A549 (cell line): ENCODE results near the gene GPX4. TPM values are rescaled to one million over a fixed set of nuclear protein-coding genes. Genes with fewer than 3 reads are reported as not detected.

ENCODE experiments used
- BHLHE40 ChIP-seq: IDR thresholded peaks from 2 replicates; pipeline ENCODE4 v1.6.1; 2012; ENCODE audit warnings: low read depth, low read length, inconsistent platforms
- CBX8 ChIP-seq: fragments of 200-600 bp; sonication (generic); IDR thresholded peaks from 2 replicates; pipeline ENCODE4 v1.6.1; 2016
- EP300 ChIP-seq, 2 experiments: fragments of >200 bp; sonication (Bioruptor Twin); formaldehyde crosslinking; IDR thresholded peaks; 2 replicates in 1 of 2; 3 replicates in 1 of 2; pipeline ENCODE4 v1.6.1; 2016 to 2017
- ESRRA ChIP-seq: fragments of 150-350 bp; IDR thresholded peaks from 2 replicates; pipeline ENCODE4 v1.6.1; 2014; ENCODE audit warnings: mild to moderate bottlenecking, low read length, borderline replicate concordance
- FOXS1 ChIP-seq: fragments of 250-450 bp; sonication (Bioruptor Pico); IDR thresholded peaks from 2 replicates; pipeline ENCODE4 v1.5.0; 2020; ENCODE audit warnings: mild to moderate bottlenecking, moderate library complexity
- HDAC2 ChIP-seq: fragments of 200-600 bp; sonication (generic); IDR thresholded peaks from 2 replicates; pipeline ENCODE4 v1.6.1; 2016
- HOXB13 ChIP-seq: fragments of 250-450 bp; sonication (Bioruptor Pico); IDR thresholded peaks from 2 replicates; pipeline ENCODE4 v1.5.0; 2020; ENCODE audit warnings: low read depth, mild to moderate bottlenecking, moderate library complexity
- JUNB ChIP-seq: fragments of >200 bp; sonication (Bioruptor Twin); formaldehyde crosslinking; IDR thresholded peaks from 2 replicates; pipeline ENCODE4 v1.6.1; 2016
- KDM5A ChIP-seq: fragments of 200-600 bp; sonication (generic); IDR thresholded peaks from 2 replicates; pipeline ENCODE4 v1.6.1; 2016; ENCODE audit warnings: antibody characterized with exemption, mild to moderate bottlenecking
- MYC ChIP-seq: IDR thresholded peaks from 2 replicates; pipeline ENCODE4 v1.6.1; 2012; ENCODE audit warnings: mild to moderate bottlenecking, inconsistent platforms, low read length, improper control_type of control experiment, borderline replicate concordance
- NPAS2 ChIP-seq: fragments of 250-450 bp; sonication (Bioruptor Pico); IDR thresholded peaks from 2 replicates; pipeline ENCODE4 v1.8.0; 2022; ENCODE audit warnings: mild to moderate bottlenecking, moderate library complexity, borderline replicate concordance
- NR3C1 ChIP-seq: fragments of >200 bp; sonication (Bioruptor Twin); formaldehyde crosslinking; IDR thresholded peaks from 3 replicates; pipeline ENCODE4 v1.6.1; 2017
- PHF8 ChIP-seq: fragments of 200-600 bp; sonication (generic); IDR thresholded peaks from 2 replicates; pipeline ENCODE4 v1.6.1; 2016; ENCODE audit warnings: low read depth, mild to moderate bottlenecking, antibody characterized with exemption, moderate library complexity, borderline replicate concordance
- POLR2A ChIP-seq: IDR thresholded peaks from 2 replicates; pipeline ENCODE4 v1.6.1; 2012; ENCODE audit warnings: mild to moderate bottlenecking, low read length
- POLR2AphosphoS2 ChIP-seq: conservative IDR thresholded peaks from 2 replicates; pipeline ENCODE4 v1.6.1; 2012; ENCODE audit warnings: low read length, improper control_type of control experiment, inconsistent platforms
- RAD21 ChIP-seq, 2 experiments: fragments of >200 bp in 1 of 2; sonication (Bioruptor Twin) in 1 of 2; formaldehyde crosslinking in 1 of 2; IDR thresholded peaks in 1 of 2; conservative IDR thresholded peaks in 1 of 2; 2 replicates in 1 of 2; 3 replicates in 1 of 2; pipeline ENCODE4 v1.6.1; 2012 to 2018; ENCODE audit warnings: inconsistent platforms in 1 of 2
- RNF2 ChIP-seq: fragments of 200-600 bp; sonication (generic); IDR thresholded peaks from 2 replicates; pipeline ENCODE4 v1.6.1; 2016; ENCODE audit warnings: low read depth, mild to moderate bottlenecking, antibody characterized with exemption, moderate library complexity, borderline replicate concordance
- ZC3H11A ChIP-seq: fragments of 450-650 bp; IDR thresholded peaks from 2 replicates; pipeline ENCODE4 v1.6.1; 2014; ENCODE audit warnings: antibody characterized with exemption, mild to moderate bottlenecking
- ZFP36 ChIP-seq: fragments of 450-650 bp; IDR thresholded peaks from 2 replicates; pipeline ENCODE4 v1.6.1; 2014; ENCODE audit warnings: borderline replicate concordance; ENCODE audit not compliant: partially characterized antibody
- ZSCAN20 ChIP-seq: fragments of 250-450 bp; sonication (Bioruptor Pico); IDR thresholded peaks from 2 replicates; pipeline ENCODE4 v1.8.0; 2022; ENCODE audit warnings: mild to moderate bottlenecking, moderate library complexity
- polyA plus RNA-seq, 4 experiments: library from polyadenylated mRNA; depleted of rRNA in 3 of 4; stranded (reverse); fragments of >200 nt; fragmentation: RNase III in 1 of 4; extraction: RNeasy Plus Mini Kit Qiagen cat#74134 plus additional on column Dnase treatment in 1 of 4; gene quantifications; 2 replicates in 3 of 4; 3 replicates in 1 of 4; pipeline ENCODE4 v1.2.3, GENCODE V29; 2011 to 2017
- TF ChIP-seq, protein P1 (sequence below): fragments of 450-650 bp; IDR thresholded peaks from 2 replicates; pipeline ENCODE4 v1.6.1; 2014; ENCODE audit warnings: antibody characterized with exemption
- TF ChIP-seq, protein P2 (sequence below): IDR thresholded peaks from 2 replicates; pipeline ENCODE4 v1.6.1; 2012
- TF ChIP-seq, protein P3 (sequence below): fragments of >200 bp; sonication (Bioruptor Twin); formaldehyde crosslinking; IDR thresholded peaks from 3 replicates; pipeline ENCODE4 v1.6.1; 2016
- TF ChIP-seq, protein P4 (sequence below): fragments of 200-600 bp; sonication (generic); IDR thresholded peaks from 2 replicates; pipeline ENCODE4 v1.6.1; 2016; ENCODE audit warnings: antibody characterized with exemption, mild to moderate bottlenecking, moderate library complexity

The GPX4 gene
- polyA plus RNA-seq, 2 of the 4 experiments (the other 2 are of a cell fraction), result 248 to 394 TPM

DNA sequence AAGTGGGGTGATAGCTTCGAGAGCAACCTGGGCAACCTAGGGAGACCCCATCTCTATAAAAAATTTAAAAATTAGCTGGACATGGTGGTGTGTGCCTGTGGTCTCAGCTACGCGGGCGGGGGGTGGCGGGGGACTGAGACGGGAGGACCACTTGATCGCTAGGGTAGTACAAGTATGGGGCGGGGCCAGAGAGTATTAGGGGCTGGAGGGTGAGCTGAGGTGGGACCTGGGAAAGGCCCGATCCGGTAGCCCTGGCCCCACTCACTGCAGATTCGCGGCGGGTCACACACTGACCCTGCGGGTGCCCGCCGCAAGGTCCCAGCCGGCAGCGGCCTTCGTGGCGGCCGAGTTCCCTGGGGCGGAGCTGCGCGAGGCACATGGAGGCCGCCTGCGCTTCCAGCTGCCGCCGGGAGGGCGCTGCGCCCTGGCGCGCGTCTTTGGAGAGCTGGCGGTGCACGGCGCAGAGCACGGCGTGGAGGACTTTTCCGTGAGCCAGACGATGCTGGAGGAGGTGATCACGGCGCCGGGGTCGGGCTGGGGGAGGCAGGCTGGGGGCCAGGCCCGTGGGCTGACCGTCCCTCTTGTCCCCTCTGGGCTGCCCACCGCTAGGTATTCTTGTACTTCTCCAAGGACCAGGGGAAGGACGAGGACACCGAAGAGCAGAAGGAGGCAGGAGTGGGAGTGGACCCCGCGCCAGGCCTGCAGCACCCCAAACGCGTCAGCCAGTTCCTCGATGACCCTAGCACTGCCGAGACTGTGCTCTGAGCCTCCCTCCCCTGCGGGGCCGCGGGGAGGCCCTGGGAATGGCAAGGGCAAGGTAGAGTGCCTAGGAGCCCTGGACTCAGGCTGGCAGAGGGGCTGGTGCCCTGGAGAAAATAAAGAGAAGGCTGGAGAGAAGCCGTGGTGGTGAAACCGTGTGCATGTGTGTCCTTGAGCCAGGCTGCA is 38.9 kb upstream of the GPX4 start (continued):
- TF ChIP-seq ESRRA, result no peak
- TF ChIP-seq, protein P1, sequence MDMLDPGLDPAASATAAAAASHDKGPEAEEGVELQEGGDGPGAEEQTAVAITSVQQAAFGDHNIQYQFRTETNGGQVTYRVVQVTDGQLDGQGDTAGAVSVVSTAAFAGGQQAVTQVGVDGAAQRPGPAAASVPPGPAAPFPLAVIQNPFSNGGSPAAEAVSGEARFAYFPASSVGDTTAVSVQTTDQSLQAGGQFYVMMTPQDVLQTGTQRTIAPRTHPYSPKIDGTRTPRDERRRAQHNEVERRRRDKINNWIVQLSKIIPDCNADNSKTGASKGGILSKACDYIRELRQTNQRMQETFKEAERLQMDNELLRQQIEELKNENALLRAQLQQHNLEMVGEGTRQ, result no peak
- no peak for TF ChIP-seq ZSCAN20 (CRISPR knock-in tag)
- TF ChIP-seq NR3C1, result no peak
- no peak for TF ChIP-seq JUNB
- TF ChIP-seq EP300 (IDR thresholded peaks at IDR 0.05), result no peak
- peak; percentile 77; the same call in 1 of the 2 replicates for TF ChIP-seq RNF2
- TF ChIP-seq ZC3H11A, result no peak
- TF ChIP-seq FOXS1, result no peak
- TF ChIP-seq, protein P2, sequence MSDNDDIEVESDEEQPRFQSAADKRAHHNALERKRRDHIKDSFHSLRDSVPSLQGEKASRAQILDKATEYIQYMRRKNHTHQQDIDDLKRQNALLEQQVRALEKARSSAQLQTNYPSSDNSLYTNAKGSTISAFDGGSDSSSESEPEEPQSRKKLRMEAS, result peak; percentile 95
- TF ChIP-seq, protein P3, sequence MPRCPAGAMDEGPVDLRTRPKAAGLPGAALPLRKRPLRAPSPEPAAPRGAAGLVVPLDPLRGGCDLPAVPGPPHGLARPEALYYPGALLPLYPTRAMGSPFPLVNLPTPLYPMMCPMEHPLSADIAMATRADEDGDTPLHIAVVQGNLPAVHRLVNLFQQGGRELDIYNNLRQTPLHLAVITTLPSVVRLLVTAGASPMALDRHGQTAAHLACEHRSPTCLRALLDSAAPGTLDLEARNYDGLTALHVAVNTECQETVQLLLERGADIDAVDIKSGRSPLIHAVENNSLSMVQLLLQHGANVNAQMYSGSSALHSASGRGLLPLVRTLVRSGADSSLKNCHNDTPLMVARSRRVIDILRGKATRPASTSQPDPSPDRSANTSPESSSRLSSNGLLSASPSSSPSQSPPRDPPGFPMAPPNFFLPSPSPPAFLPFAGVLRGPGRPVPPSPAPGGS, result no peak
- TF ChIP-seq RAD21 (conservative IDR thresholded peaks at IDR 0.05 in 1 of 2, IDR thresholded peaks at IDR 0.05 in 1 of 2), result peak; percentile 32 to 41; a peak in 3 of 5 replicates
- TF ChIP-seq POLR2AphosphoS2, result no peak
- no peak for TF ChIP-seq HOXB13 (CRISPR knock-in tag)
- TF ChIP-seq CBX8, result no peak
- TF ChIP-seq PHF8, result no peak
- no peak for TF ChIP-seq POLR2A
- TF ChIP-seq BHLHE40, result no peak
- TF ChIP-seq KDM5A, result no peak
- peak; percentile 99 for TF ChIP-seq HDAC2
- peak; percentile 47; the same call in 1 of the 2 replicates for TF ChIP-seq MYC
- TF ChIP-seq NPAS2 (CRISPR knock-in tag), result no peak
- TF ChIP-seq, protein P4, sequence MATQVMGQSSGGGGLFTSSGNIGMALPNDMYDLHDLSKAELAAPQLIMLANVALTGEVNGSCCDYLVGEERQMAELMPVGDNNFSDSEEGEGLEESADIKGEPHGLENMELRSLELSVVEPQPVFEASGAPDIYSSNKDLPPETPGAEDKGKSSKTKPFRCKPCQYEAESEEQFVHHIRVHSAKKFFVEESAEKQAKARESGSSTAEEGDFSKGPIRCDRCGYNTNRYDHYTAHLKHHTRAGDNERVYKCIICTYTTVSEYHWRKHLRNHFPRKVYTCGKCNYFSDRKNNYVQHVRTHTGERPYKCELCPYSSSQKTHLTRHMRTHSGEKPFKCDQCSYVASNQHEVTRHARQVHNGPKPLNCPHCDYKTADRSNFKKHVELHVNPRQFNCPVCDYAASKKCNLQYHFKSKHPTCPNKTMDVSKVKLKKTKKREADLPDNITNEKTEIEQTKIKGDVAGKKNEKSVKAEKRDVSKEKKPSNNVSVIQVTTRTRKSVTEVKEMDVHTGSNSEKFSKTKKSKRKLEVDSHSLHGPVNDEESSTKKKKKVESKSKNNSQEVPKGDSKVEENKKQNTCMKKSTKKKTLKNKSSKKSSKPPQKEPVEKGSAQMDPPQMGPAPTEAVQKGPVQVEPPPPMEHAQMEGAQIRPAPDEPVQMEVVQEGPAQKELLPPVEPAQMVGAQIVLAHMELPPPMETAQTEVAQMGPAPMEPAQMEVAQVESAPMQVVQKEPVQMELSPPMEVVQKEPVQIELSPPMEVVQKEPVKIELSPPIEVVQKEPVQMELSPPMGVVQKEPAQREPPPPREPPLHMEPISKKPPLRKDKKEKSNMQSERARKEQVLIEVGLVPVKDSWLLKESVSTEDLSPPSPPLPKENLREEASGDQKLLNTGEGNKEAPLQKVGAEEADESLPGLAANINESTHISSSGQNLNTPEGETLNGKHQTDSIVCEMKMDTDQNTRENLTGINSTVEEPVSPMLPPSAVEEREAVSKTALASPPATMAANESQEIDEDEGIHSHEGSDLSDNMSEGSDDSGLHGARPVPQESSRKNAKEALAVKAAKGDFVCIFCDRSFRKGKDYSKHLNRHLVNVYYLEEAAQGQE, result no peak
- no peak for TF ChIP-seq ZFP36
- TF ChIP-seq, all 56 proteins: peak for 10
